ENCODE results near the gene GLI1.
"Not testable (repeated sequence)": the region's sequence is repeated elsewhere in the genome, so short reads cannot be mapped to it uniquely, and the experiment has no call there.

Gene GLI1

GRCh38 chr12:57476162-57476992 is 16.8 kb downstream of the GLI1 start:
- DNase-seq (ENCODE audit: low spot score), result no peak

GRCh38 chr12:57476993-57477709 is 17.6 kb downstream of the GLI1 start:
- DNase-seq (ENCODE audit: low spot score), result no peak

- DNase-seq (ENCODE audit: low spot score), result no peak
Observed at GRCh38 chr12:57477710-57478681, 18.4 kb downstream of the GLI1 start.

- DNase-seq (ENCODE audit: low spot score), result no peak
Observed at GRCh38 chr12:57479043-57479375, 19.4 kb downstream of the GLI1 start.

DNA sequence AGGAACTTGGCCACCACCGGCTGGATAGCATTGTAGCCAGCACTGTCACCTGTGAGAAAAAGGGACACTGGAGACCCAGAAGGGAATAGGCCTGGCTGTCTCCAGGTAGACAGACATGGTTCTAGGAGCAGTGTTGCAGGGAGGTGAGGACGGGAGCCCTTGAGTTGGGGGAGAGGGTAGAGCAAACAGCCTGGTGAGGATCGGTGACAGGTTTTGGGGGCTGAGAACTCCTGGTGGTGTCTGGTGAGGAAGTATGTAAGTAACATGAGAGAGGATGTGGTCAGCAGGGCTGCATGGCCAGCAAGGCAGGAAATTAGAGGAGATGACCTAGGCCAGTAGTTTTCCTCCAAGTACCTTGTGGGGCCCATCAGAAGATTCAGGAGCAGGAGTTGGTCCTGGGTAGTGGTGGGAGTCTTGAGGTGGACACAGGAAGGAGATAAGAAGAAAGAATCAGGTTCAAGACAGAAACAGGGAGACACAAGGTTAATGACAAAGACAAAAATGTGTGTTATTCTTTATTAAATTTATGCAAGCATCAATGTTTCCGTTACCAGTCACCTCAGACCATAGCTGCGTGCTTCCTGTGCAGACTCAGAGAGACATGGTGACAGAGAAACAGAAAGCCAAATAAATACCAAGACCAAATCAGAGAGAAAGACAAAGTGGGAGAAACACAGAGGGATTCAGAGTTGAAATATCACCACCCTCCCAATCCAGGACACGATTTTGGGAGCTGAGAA is 20.0 kb downstream of the GLI1 start, which contains the start of gene ARHGAP9:
Gene ARHGAP9 (minus strand): TSS at position 491 of the 740 bp plus-strand sequence. CDS start 460 bp downstream, at position 31.
- DNase-seq (ENCODE audit: low spot score), result no peak

DNA sequence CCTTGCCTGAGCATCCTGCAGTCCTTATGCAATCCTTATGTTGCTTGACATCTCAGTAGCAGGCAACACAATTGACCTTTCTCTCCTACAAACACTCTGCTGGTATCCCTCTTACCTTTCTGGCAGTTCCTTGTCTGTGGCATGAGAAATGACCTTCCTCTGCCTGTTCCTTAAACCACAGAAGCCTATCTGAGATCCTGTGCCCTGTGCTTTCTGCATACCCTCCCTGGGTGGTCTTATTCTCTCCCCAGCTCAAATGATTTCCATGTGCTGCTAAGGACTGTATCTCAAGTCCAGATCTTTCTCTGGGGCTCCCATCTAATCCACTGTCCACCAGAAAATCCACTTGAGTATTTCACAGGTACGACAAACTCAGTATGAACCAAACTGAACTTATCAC is 22.1 kb downstream of the GLI1 start:
- DNase-seq (ENCODE audit: low spot score), result no peak

DNA sequence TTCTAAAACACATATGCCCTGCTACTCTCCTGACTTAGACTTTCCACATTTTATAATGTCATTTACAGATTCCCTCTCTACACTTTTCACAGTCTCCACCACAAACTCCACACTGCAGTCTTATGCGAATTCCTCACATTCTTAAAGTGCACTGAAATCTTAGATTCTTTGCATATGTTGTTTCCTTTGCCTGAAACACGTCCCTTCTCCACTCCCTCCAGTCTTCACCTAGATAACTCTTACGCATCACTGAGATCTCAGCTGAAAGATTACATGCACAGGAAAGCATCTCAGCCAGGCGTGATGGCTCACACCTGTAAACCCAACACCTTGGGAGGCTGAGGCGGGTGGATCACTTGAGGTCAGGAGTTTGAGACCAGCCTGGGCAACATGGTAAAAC is 23.9 kb downstream of the GLI1 start:
- DNase-seq (ENCODE audit: low spot score), result peak; percentile 52

GRCh38 chr12:57485695-57486094 is 26.1 kb downstream of the GLI1 start:
- DNase-seq (ENCODE audit: low spot score), result no peak

- no peak for DNase-seq (ENCODE audit: low spot score)
Observed at GRCh38 chr12:57487055-57487596, 27.5 kb downstream of the GLI1 start.

DNA sequence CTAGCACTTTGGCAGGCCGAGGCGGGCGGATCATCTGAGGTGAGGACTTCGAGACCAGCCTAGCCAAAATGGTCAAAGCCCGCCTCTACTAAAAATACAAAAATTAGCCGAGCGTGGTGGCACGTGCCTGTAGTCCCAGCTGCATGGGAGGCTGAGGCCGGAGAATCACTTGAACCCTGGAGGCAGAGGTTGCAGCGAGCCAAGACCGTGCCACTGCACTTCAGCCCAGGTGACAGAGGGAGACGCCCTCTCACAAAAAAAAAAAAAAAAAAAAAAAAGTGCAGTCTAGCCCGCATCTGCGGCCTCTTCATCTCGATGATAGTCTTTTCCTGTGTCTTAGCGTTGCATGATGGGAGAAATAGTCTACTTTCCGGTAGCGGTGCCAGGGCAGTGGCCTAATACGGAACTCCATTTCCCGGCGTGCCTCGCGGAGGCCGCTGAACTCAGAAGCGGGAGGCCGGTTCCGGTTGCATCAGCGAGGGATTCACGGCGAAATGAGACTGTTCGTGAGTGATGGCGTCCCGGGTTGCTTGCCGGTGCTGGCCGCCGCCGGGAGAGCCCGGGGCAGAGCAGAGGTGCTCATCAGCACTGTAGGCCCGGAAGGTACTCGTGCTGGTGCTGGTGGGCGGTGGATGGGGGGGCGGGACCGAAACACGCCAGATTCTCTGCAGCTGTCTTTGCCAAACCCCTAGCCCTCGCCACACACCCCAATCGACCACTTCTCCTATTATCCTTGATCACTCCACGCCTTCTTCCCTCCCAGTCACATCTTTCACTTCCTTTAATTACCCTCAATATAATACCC is 28.2 kb downstream of the GLI1 start, which contains the start of gene MARS1:
Gene MARS1 (plus strand): TSS at position 472 of the 805 bp plus-strand sequence. CDS start 23 bp downstream, at position 495.
- peak; percentile 92 for DNase-seq (ENCODE audit: low spot score)

GRCh38 chr12:57488402-57489156 is 29.0 kb downstream of the GLI1 start:
- no peak for DNase-seq (ENCODE audit: low spot score)

GRCh38 chr12:57489157-57489641 is 29.6 kb downstream of the GLI1 start:
- no peak for DNase-seq (ENCODE audit: low spot score)

GRCh38 chr12:57490126-57490525 is 30.5 kb downstream of the GLI1 start:
- no peak for DNase-seq (ENCODE audit: low spot score)

- DNase-seq (ENCODE audit: low spot score), result no peak
Observed at GRCh38 chr12:57491393-57492280, 32.1 kb downstream of the GLI1 start.

DNA sequence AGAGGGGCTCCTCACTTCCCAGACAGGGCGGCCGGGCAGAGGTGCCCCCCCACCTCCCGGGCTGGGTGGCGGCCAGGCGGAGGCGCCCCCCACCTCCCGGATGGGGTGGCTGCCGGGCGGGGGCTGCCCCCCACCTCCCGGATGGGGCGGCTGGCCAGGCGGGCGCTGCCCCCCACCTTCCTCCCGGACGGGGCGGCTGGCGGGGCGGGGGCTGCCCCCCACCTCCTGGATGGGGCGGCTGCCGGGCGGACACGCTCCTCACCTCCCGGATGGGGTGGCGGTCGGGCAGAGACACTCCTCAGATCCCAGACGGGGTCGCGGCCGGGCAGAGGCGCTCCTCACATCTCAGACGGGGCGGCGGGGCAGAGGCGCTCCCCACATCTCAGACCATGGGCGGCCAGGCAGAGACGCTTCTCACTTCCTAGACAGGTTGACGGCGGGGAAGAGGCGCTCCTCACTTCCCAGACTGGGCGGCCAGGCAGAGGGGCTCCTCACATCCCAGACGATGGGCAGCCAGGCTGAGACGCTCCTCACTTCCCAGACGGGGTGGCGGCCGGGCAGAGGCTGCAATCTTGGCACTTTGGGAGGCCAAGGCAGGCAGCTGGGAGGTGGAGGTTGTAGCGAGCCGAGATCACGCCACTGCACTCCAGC is 35.6 kb downstream of the GLI1 start:
- DNase-seq (ENCODE audit: low spot score), result not testable (repeated sequence)

DNA sequence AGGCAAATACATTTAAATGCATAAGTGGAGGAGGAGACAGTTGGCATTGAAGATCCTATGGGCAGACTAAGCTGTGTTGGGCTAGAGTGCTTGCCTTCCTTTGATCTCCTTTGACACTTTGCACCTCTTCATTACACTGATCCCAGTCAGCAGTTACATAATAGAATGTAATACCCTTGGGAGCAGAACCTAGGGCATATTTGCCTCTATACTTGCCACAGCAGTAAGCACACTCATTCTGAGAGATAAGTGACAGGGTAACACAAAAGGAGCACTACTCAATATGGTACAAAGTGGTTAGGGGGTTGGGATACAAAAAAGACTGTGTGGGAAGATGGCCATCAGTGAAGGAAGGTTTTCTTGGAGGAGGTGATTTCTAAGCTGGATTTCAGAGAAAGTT is 37.2 kb downstream of the GLI1 start:
- no peak for DNase-seq (ENCODE audit: low spot score)

DNA sequence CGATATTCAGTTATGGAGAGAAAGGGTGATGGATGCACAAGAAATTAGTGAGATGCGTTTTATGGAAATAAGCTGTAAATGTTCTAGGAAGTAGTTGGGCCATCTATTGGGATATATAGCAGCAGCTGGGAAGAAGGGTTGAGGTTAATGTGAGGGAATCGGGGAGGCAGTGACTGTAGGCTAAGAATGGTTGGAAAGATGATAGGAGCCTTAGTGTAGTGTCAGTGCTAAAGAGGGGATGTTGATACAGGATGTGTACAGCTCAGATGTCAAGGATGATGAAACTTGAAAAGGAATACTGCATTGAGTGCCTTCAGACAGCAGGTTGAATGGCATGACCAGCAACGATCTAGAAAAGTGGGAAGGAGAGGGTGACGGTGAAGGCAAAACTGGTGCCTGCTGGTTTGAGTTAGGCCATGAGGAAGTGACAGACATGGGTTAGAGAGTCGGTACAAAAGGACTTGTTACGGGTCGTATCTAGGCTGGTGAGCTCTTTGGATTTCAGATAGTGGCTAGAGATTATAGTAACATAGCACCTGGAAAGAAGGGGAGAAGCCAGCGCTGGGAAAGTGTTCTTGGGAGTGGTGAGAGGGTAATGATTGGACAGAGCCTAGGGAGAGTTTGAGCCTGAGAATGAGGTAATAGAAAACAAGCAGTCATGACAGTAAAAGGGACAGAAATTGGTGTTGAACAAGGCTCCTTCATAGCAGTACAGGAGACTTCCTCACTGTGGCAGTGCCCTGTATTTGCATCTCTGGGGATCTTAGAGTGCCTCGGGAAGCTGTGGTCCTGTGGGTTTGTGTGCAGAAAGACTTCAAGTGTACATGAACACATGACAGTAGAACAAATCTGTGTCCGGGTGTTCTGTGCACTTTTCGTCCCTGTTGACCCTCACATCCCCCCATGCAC is 37.9 kb downstream of the GLI1 start:
- no peak for DNase-seq (ENCODE audit: low spot score)
